K562 (cell line): ENCODE results near the gene ARMC9.

Experiments used
- CTCF ChIP-seq, 3 experiments: IDR thresholded peaks in 2 of 3; conservative IDR thresholded peaks in 1 of 3; 2 replicates each; pipeline ENCODE4 v1.5.1; 2011 to 2012; ENCODE audit warnings: low read length in 3 of 3, mild to moderate bottlenecking in 3 of 3, control low read depth in 2 of 3, improper control_type of control experiment in 1 of 3, inconsistent platforms in 1 of 3, low read depth in 1 of 3, mixed read lengths in 1 of 3, moderate library complexity in 1 of 3; ENCODE audit not compliant: insufficient read depth in 2 of 3
- JUNB ChIP-seq: fragments of 450-650 bp; formaldehyde crosslinking; conservative IDR thresholded peaks from 2 replicates; pipeline ENCODE4 v1.4.0; 2020; ENCODE audit warnings: mild to moderate bottlenecking
- MXI1 ChIP-seq: IDR thresholded peaks from 2 replicates; pipeline ENCODE4 v1.6.1; 2011; ENCODE audit warnings: low read depth, mild to moderate bottlenecking, improper control_type of control experiment, low read length
- SMARCB1 ChIP-seq: IDR thresholded peaks from 2 replicates; pipeline ENCODE4 v1.6.1; 2011; ENCODE audit warnings: improper control_type of control experiment, low read depth; ENCODE audit not compliant: insufficient read length
- TCF7L2 ChIP-seq: fragments of 150-350 bp; IDR thresholded peaks from 2 replicates; pipeline ENCODE4 v1.6.1; 2016; ENCODE audit warnings: low read depth, mild to moderate bottlenecking, low read length, moderate library complexity
- ZNF444 ChIP-seq: fragments of 250-450 bp; sonication (Bioruptor Pico); IDR thresholded peaks from 2 replicates; pipeline ENCODE4 v1.4.0; 2020; ENCODE audit warnings: mild to moderate bottlenecking, moderate library complexity
- TF ChIP-seq, protein P1 (sequence below): fragments of 250-450 bp; sonication (Bioruptor Pico); IDR thresholded peaks from 2 replicates; pipeline ENCODE4 v1.5.0; 2021
- TF ChIP-seq, protein P2 (sequence below): fragments of 250-450 bp; sonication (Bioruptor Pico); IDR thresholded peaks from 2 replicates; pipeline ENCODE4 v1.4.0; 2020; ENCODE audit warnings: mild to moderate bottlenecking

- TF ChIP-seq JUNB (no peak), TCF7L2 (no peak), CTCF (IDR thresholded peaks at IDR 0.05 in 2 of 3, conservative IDR thresholded peaks at IDR 0.05 in 1 of 3; ENCODE audit: insufficient read depth in 2 of 3, low read depth in 1 of 3, low read length in 3 of 3) (no peak), MXI1 (no peak), SMARCB1 (no peak), ZNF444 (CRISPR knock-in tag) (no peak)
- TF ChIP-seq, protein P1, sequence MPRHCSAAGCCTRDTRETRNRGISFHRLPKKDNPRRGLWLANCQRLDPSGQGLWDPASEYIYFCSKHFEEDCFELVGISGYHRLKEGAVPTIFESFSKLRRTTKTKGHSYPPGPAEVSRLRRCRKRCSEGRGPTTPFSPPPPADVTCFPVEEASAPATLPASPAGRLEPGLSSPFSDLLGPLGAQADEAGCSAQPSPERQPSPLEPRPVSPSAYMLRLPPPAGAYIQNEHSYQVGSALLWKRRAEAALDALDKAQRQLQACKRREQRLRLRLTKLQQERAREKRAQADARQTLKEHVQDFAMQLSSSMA (CRISPR knock-in tag) = no peak
- TF ChIP-seq, protein P2, sequence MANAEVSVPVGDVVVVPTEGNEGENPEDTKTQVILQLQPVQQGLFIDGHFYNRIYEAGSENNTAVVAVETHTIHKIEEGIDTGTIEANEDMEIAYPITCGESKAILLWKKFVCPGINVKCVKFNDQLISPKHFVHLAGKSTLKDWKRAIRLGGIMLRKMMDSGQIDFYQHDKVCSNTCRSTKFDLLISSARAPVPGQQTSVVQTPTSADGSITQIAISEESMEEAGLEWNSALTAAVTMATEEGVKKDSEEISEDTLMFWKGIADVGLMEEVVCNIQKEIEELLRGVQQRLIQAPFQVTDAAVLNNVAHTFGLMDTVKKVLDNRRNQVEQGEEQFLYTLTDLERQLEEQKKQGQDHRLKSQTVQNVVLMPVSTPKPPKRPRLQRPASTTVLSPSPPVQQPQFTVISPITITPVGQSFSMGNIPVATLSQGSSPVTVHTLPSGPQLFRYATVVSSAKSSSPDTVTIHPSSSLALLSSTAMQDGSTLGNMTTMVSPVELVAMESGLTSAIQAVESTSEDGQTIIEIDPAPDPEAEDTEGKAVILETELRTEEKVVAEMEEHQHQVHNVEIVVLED (CRISPR knock-in tag) = no peak
These were observed 89.3 kb downstream of the ARMC9 start for GRCh38 chr2:231287696-231288095.
